AG04450 (cell line): Measurements from ENCODE around the gene PDS5A. TPM values are rescaled to one million over a fixed set of nuclear protein-coding genes. Genes with fewer than 3 reads are reported as not detected.

Experiments used
- CTCF ChIA-PET: fragments of 300-600, 350-600 bp; formaldehyde crosslinking; extraction: SDS; loops from one replicate; lab custom pipeline; 2022; ENCODE audit warnings: antibody characterized with exemption, inconsistent platforms; lab: Charles Lee
- POLR2A ChIA-PET: fragments of 350-600 bp; formaldehyde crosslinking; extraction: SDS; loops from one replicate; lab custom pipeline; 2021; ENCODE audit warnings: antibody characterized with exemption, inconsistent platforms; lab: Yijun Ruan, JAX
- DNase-seq: peaks from one replicate; pipeline ENCODE4 v3.0.0-alpha.2; 2011; ENCODE audit warnings: low read depth, low spot score
- H3K27ac ChIP-seq: one replicate; pipeline ENCODE4 v1.5.1; 2012; ENCODE audit warnings: low read depth, low read length, control low read depth
- H3K27me3 ChIP-seq: one replicate; pipeline ENCODE4 v1.6.0; 2012; ENCODE audit warnings: low read length; ENCODE audit not compliant: control insufficient read depth, insufficient read depth
- H3K4me3 ChIP-seq: 2 replicates; pipeline ENCODE4 v1.5.1; 2011; ENCODE audit warnings: mild to moderate bottlenecking, low read depth, low read length, control low read depth
- H3K9me3 ChIP-seq: 2 replicates; pipeline ENCODE4 v1.5.1; 2012; ENCODE audit warnings: low read length; ENCODE audit not compliant: control insufficient read depth, insufficient read depth
- CTCF ChIP-seq: IDR thresholded peaks from 2 replicates; pipeline ENCODE4 v1.5.1; 2011; ENCODE audit warnings: low read depth, low read length, control low read depth, inconsistent platforms
- polyA plus RNA-seq: library from polyadenylated mRNA; depleted of rRNA; stranded (reverse); fragments of >200 nt; gene quantifications from 2 replicates; pipeline ENCODE4 v1.2.3, GENCODE V29; 2011

Gene PDS5A
- polyA plus RNA-seq, 1 experiment, result 49.5 TPM

GRCh38 chr4:39893693-39894072, 84.0 kb downstream of the PDS5A start:
- ChIA-PET POLR2A (no interaction called here), CTCF (interaction anchor here (0.5 kb wide), 1 partner anchor 307 kb away, joined by 3 read pairs; no protein-coding TSS in a partner anchor)
- H3K27me3 ChIP-seq, result no peaks in the 10 kb centered on the region
- no peak for DNase-seq
- TF ChIP-seq CTCF, result no peak
- no peaks in the 10 kb centered on the region for H3K9me3 ChIP-seq
- H3K4me3 ChIP-seq, result no peak overlapping the region
- no peak overlapping the region for H3K27ac ChIP-seq

- CTCF ChIA-PET, result interaction anchor here (0.5 kb wide), 1 partner anchor 306 kb away, joined by 3 read pairs; no protein-coding TSS in a partner anchor
- H3K9me3 ChIP-seq, result no peaks in the 10 kb centered on the region
- no peaks in the 10 kb centered on the region for H3K27me3 ChIP-seq
- no peak overlapping the region for H3K27ac ChIP-seq
- TF ChIP-seq CTCF, result no peak
- POLR2A ChIA-PET, result no interaction called here
- H3K4me3 ChIP-seq, result no peak overlapping the region
- no peak for DNase-seq
Measured at GRCh38 chr4:39892988-39893692, 84.6 kb downstream of the PDS5A start.

GRCh38 chr4:39889226-39889625, 88.5 kb downstream of the PDS5A start:
- Histone ChIP-seq H3K4me3 (no peak overlapping the region), H3K9me3 (no peaks in the 10 kb centered on the region), H3K27me3 (no peaks in the 10 kb centered on the region), H3K27ac (no peak overlapping the region)
- TF ChIP-seq CTCF, result no peak
- DNase-seq, result no peak
- CTCF ChIA-PET, result no interaction called here
- POLR2A ChIA-PET, result no interaction called here

- no peaks in the 10 kb centered on the region for H3K27me3 ChIP-seq
Measured at GRCh38 chr4:39888541-39888940, 89.2 kb downstream of the PDS5A start.

More at GRCh38 chr4:39888541-39888940, 89.2 kb downstream of the PDS5A start:
- DNase-seq, result no peak
- H3K9me3 ChIP-seq, result no peaks in the 10 kb centered on the region
- CTCF ChIA-PET, result no interaction called here
- TF ChIP-seq CTCF, result no peak
- POLR2A ChIA-PET, result interaction anchor here (0.6 kb wide), 2 partner anchors 128 to 191 kb away, joined by 3 to 4 read pairs; no protein-coding TSS in a partner anchor
- no peak overlapping the region for H3K4me3 ChIP-seq
- H3K27ac ChIP-seq, result no peak overlapping the region
